Keratinocyte (primary cell): ENCODE data around the gene CRHR2.

Source experiments
- CTCF ChIP-seq, 3 experiments: IDR thresholded peaks in 1 of 3; conservative IDR thresholded peaks in 1 of 3; optimal IDR thresholded peaks in 1 of 3; 2 replicates in 2 of 3; 3 replicates in 1 of 3; pipeline versions ENCODE3 to v1.5.1; 2011; ENCODE audit warnings: low read length in 3 of 3, mild to moderate bottlenecking in 3 of 3, moderate library complexity in 2 of 3, control low read depth in 1 of 3, inconsistent platforms in 1 of 3; ENCODE audit not compliant: insufficient read depth in 2 of 3; ENCODE audit errors: extremely low read depth in 1 of 3
- EZH2 ChIP-seq: IDR thresholded peaks from one replicate; pipeline ENCODE4 v1.6.1; 2012; ENCODE audit warnings: inconsistent platforms, mild to moderate bottlenecking, low read length, moderate library complexity

GRCh38 chr7:30656006-30656957 lies 26.0 kb downstream of the CRHR2 start:
- TF ChIP-seq EZH2 (no peak), CTCF (optimal IDR thresholded peaks at IDR 0.05 in 1 of 3, IDR thresholded peaks at IDR 0.05 in 1 of 3, conservative IDR thresholded peaks at IDR 0.05 in 1 of 3; ENCODE audit: extremely low read depth in 1 of 3, insufficient read depth in 2 of 3, low read length in 3 of 3) (no peak)
